ENCODE data around the gene EXOC4.

The EXOC4 gene

GRCh38 chr7:133431134-133431724 is 178.4 kb downstream of the EXOC4 start:
- Histone ChIP-seq H3K4me2 (no peak overlapping the region), H3K36me3 (no peaks in the 10 kb centered on the region), H3K4me3 (no peak overlapping the region), H3K4me1 (no peaks in the 10 kb centered on the region; the same call in 1 of the 2 replicates), H3K27ac (no peak overlapping the region), H4K20me1 (no peaks in the 10 kb centered on the region), H3K9me3 (no peaks in the 10 kb centered on the region), H3K9ac (no peak overlapping the region), H3K27me3 (no peaks in the 10 kb centered on the region)
- TF ChIP-seq Cebpa-rat (IDR thresholded peaks at IDR 0.05) = no peak

DNA sequence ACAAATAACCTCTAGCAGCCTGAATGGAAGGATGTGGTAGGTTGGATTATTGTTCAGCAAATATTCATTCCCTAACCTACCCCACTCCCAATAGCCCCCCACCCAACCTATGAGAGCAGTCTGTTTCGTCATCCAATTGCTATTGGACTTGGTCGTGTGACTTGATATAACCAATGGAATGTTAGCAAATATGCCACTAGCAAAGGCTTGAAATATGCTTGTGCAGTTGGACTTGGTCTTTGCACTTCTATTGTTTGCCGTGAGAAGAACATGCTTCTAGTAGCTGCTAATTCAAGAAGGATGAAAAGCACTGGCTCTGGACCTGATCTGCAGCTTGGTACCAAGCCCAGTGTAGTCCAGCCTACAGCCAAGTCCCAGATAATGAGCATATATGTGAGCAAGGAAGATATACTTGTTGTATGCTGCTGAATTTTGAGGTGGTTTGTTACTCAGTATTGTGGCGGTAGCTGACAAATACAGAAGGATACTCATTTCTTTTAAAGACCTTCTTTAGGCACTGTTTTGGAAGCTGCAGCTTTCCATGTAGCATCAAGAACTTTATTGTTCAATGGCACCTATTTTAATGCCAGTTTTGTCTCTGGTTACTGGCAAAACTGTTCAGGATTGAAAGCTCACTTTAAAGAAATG is 180.4 kb downstream of the EXOC4 start:
- Histone ChIP-seq H3K27me3 (no peaks in the 10 kb centered on the region), H3K4me3 (no peak overlapping the region), H3K27ac (no peak overlapping the region), H3K4me2 (no peak overlapping the region), H3K4me1 (no peaks in the 10 kb centered on the region; the same call in 1 of the 2 replicates), H3K36me3 (no peaks in the 10 kb centered on the region), H4K20me1 (no peaks in the 10 kb centered on the region), H3K9ac (no peak overlapping the region), H3K9me3 (no peaks in the 10 kb centered on the region)
- TF ChIP-seq Cebpa-rat (IDR thresholded peaks at IDR 0.05) = no peak

DNA sequence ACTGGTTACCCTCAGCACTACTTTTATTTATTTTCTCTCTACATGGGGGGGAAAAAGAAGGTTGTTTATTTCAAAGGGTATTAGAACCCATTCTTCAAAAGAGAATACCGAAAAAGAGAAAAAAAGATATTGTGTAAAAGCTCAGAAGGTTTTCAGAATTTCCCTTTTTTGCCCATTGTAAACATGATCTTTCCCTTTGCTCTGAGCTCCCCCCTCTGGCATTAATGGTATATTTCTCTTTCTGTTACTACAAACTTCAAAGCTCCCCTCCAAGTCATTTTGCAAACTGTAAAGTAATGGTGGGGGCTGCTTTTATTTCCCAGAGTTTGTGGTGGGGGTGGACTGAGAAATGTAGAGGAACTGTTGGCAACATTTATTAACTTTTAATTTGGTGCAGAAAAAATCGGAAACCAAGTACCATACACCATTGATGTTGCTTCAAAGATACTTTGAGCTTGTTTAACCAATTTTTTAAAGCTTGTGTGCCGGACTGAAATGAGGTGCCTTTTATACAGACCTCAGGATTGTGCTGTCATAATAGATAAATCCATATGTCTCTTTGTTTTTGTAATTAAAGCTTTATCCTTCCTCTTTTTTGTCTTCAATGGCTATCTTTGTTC is 181.5 kb downstream of the EXOC4 start:
- no peak for TF ChIP-seq Cebpa-rat (IDR thresholded peaks at IDR 0.05)
- no peak overlapping the region for H3K4me2 ChIP-seq
- H3K27ac ChIP-seq = no peak overlapping the region
- no peaks in the 10 kb centered on the region for H4K20me1 ChIP-seq
- no peak overlapping the region for H3K9ac ChIP-seq
- H3K4me1 ChIP-seq = no peaks in the 10 kb centered on the region; the same call in 1 of the 2 replicates
- H3K9me3 ChIP-seq = no peaks in the 10 kb centered on the region
- H3K27me3 ChIP-seq = no peaks in the 10 kb centered on the region
- no peaks in the 10 kb centered on the region for H3K36me3 ChIP-seq
- H3K4me3 ChIP-seq = no peak overlapping the region

GRCh38 chr7:133436014-133436428 is 183.1 kb downstream of the EXOC4 start:
- no peak overlapping the region for H3K4me3 ChIP-seq
- no peak overlapping the region for H3K4me2 ChIP-seq

DNA sequence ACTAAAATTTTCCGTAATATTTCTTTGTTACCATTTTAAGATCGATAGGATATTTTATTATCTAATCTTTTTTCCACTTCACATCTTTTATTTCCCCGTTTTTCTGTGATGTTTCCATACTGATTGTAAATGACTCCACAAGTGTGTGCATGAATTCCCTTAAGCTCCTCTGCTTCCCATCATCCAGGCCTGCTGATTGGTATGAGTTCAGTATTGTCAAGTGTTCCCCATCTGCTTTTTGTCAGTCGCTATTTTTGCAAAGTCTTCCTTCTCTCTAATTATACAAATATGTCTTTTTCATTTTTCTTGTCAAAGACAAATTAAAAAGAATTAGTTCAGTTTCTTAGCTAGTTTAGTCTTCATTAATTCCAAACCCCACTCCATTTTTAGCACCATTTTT is 184.7 kb downstream of the EXOC4 start:
- Histone ChIP-seq H3K9me3 (no peaks in the 10 kb centered on the region), H3K27me3 (no peaks in the 10 kb centered on the region), H3K4me3 (no peak overlapping the region), H4K20me1 (no peaks in the 10 kb centered on the region), H3K27ac (no peak overlapping the region), H3K4me2 (no peak overlapping the region), H3K9ac (no peak overlapping the region), H3K36me3 (peaks cover 11% of the 10 kb centered on the region; the same call in 1 of the 2 replicates), H3K4me1 (no peaks in the 10 kb centered on the region; the same call in 1 of the 2 replicates)
- TF ChIP-seq Cebpa-rat (IDR thresholded peaks at IDR 0.05) = no peak

More at GRCh38 chr7:133436014-133436428, 183.1 kb downstream of the EXOC4 start:
- Histone ChIP-seq H3K36me3 (peaks cover 5% of the 10 kb centered on the region; the same call in 1 of the 2 replicates), H4K20me1 (no peaks in the 10 kb centered on the region), H3K9ac (no peak overlapping the region), H3K4me1 (no peaks in the 10 kb centered on the region; the same call in 1 of the 2 replicates), H3K27ac (no peak overlapping the region), H3K9me3 (no peaks in the 10 kb centered on the region), H3K27me3 (no peaks in the 10 kb centered on the region)
- TF ChIP-seq Cebpa-rat (IDR thresholded peaks at IDR 0.05) = no peak

- no peak for TF ChIP-seq Cebpa-rat (IDR thresholded peaks at IDR 0.05)
- Histone ChIP-seq H3K9me3 (no peaks in the 10 kb centered on the region), H3K27ac (no peak overlapping the region), H3K4me2 (no peak overlapping the region), H3K4me1 (no peaks in the 10 kb centered on the region), H3K27me3 (no peaks in the 10 kb centered on the region), H3K4me3 (no peak overlapping the region), H3K36me3 (peaks cover 11% of the 10 kb centered on the region), H4K20me1 (0 out of 2 replicates have a peak, but pooled peaks cover 5% of the 10 kb centered on the region), H3K9ac (no peak overlapping the region)
These were observed 189.9 kb downstream of the EXOC4 start for GRCh38 chr7:133442818-133443217.

- H3K9ac ChIP-seq = no peak overlapping the region
- H3K27ac ChIP-seq = no peak overlapping the region
- H3K27me3 ChIP-seq = no peaks in the 10 kb centered on the region
- no peak for TF ChIP-seq Cebpa-rat (IDR thresholded peaks at IDR 0.05)
- no peaks in the 10 kb centered on the region for H3K4me1 ChIP-seq
- H3K4me2 ChIP-seq = no peak overlapping the region
- peaks cover 10% of the 10 kb centered on the region for H3K36me3 ChIP-seq
- 0 out of 2 replicates have a peak, but pooled peaks cover 5% of the 10 kb centered on the region for H4K20me1 ChIP-seq
- H3K9me3 ChIP-seq = no peaks in the 10 kb centered on the region
- no peak overlapping the region for H3K4me3 ChIP-seq
These were observed 192.7 kb downstream of the EXOC4 start for GRCh38 chr7:133445617-133446016.

DNA sequence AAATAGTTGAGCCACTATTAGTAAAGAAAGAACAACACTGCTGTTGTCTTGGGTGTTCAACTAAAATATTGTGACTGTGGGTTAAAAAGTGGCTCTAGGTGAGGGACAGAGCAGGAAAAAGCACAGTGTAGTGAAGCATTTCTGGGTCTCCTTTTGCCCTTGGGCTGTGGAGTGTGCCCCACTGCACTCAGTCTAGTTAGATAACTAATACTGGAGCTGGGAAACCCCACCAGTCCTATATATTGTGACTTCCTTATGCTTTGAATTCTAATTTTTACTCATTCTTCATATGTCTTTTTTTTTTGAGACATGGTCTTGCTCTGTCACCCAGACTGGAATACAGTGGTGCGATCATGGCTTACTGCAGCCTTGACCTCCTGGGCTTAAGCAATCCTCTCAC is 195.1 kb downstream of the EXOC4 start:
- H3K9me3 ChIP-seq = no peaks in the 10 kb centered on the region
- no peak for TF ChIP-seq Cebpa-rat (IDR thresholded peaks at IDR 0.05)
- peaks cover 4% of the 10 kb centered on the region; the same call in 1 of the 2 replicates for H3K36me3 ChIP-seq

GRCh38 chr7:133452577-133452976 is 199.7 kb downstream of the EXOC4 start:
- no peak overlapping the region for H3K9ac ChIP-seq
- H3K9me3 ChIP-seq = no peaks in the 10 kb centered on the region
- H4K20me1 ChIP-seq = no peaks in the 10 kb centered on the region
- H3K4me1 ChIP-seq = peaks cover 6% of the 10 kb centered on the region; the same call in 1 of the 2 replicates
- H3K27ac ChIP-seq = no peak overlapping the region
- no peak overlapping the region for H3K4me2 ChIP-seq
- H3K36me3 ChIP-seq = peaks cover 4% of the 10 kb centered on the region; the same call in 1 of the 2 replicates
- TF ChIP-seq Cebpa-rat (IDR thresholded peaks at IDR 0.05) = no peak
- no peaks in the 10 kb centered on the region for H3K27me3 ChIP-seq
- H3K4me3 ChIP-seq = no peak overlapping the region

More for the DNA sequence above, 195.1 kb downstream of the EXOC4 start:
- no peak overlapping the region for H3K27ac ChIP-seq
- H3K9ac ChIP-seq = no peak overlapping the region
- no peak overlapping the region for H3K4me2 ChIP-seq
- H3K4me1 ChIP-seq = peaks cover 6% of the 10 kb centered on the region; the same call in 1 of the 2 replicates
- 0 out of 2 replicates have a peak, but pooled peaks cover 5% of the 10 kb centered on the region for H4K20me1 ChIP-seq
- no peak overlapping the region for H3K4me3 ChIP-seq
- no peaks in the 10 kb centered on the region for H3K27me3 ChIP-seq

GRCh38 chr7:133458688-133459087 is 205.8 kb downstream of the EXOC4 start:
- H3K9ac ChIP-seq = no peak overlapping the region
- no peak overlapping the region for H3K4me2 ChIP-seq
- peaks cover 8% of the 10 kb centered on the region for H3K4me1 ChIP-seq
- no peaks in the 10 kb centered on the region for H4K20me1 ChIP-seq
- no peaks in the 10 kb centered on the region for H3K36me3 ChIP-seq
- H3K27ac ChIP-seq = no peak overlapping the region
- no peak overlapping the region for H3K4me3 ChIP-seq
- no peaks in the 10 kb centered on the region for H3K9me3 ChIP-seq
- no peak for TF ChIP-seq Cebpa-rat (IDR thresholded peaks at IDR 0.05)
- no peaks in the 10 kb centered on the region for H3K27me3 ChIP-seq

All from BLaER1 (cell line).